ENCODE data around the gene GPR89A. TPM values are rescaled to one million over a fixed set of nuclear protein-coding genes. Genes with fewer than 3 reads are reported as not detected.
A peak's percentile ranks its signal among the peaks of the same experiment; 100 is the strongest.
"Not testable (repeated sequence)": the region's sequence is repeated elsewhere in the genome, so short reads cannot be mapped to it uniquely, and the experiment has no call there.

Gene GPR89A
- 33.7 TPM in 2 replicates for total RNA-seq (2014; rRNA removed; shearing (Covaris generic))

GRCh38 chr1:145607833-145608733, at the start of gene GPR89A:
Gene GPR89A, plus strand, starts transcription at chr1:145607988. Its CDS starts 146 bp downstream, at chr1:145608134.
- peak; percentile 86 for DNase-seq (ENCODE audit: low spot score)

- not testable (repeated sequence) for DNase-seq (ENCODE audit: low spot score)
These were observed 21.0 kb upstream of the GPR89A start for GRCh38 chr1:145586820-145587219.

GRCh38 chr1:145590806-145591205, 17.0 kb upstream of the GPR89A start:
- not testable (repeated sequence) for DNase-seq (ENCODE audit: low spot score)

- DNase-seq (ENCODE audit: low spot score): not testable (repeated sequence)
These were observed 15.4 kb upstream of the GPR89A start for GRCh38 chr1:145592347-145592746.

GRCh38 chr1:145595421-145595820, 12.4 kb upstream of the GPR89A start:
- DNase-seq (ENCODE audit: low spot score): not testable (repeated sequence)

GRCh38 chr1:145596236-145596635, 11.6 kb upstream of the GPR89A start:
- not testable (repeated sequence) for DNase-seq (ENCODE audit: low spot score)

GRCh38 chr1:145599426-145599825, 8.4 kb upstream of the GPR89A start:
- DNase-seq (ENCODE audit: low spot score): not testable (repeated sequence)

- no peak for DNase-seq (ENCODE audit: low spot score)
These were observed 6.2 kb upstream of the GPR89A start for GRCh38 chr1:145601593-145601992.

GRCh38 chr1:145606840-145607239, 948 bp upstream of the GPR89A start:
- not testable (repeated sequence) for DNase-seq (ENCODE audit: low spot score)

GRCh38 chr1:145607289-145607688, 499 bp upstream of the GPR89A start:
- not testable (repeated sequence) for DNase-seq (ENCODE audit: low spot score)

GRCh38 chr1:145610744-145611143, 3.0 kb downstream of the GPR89A start:
- not testable (repeated sequence) for DNase-seq (ENCODE audit: low spot score)

GRCh38 chr1:145620073-145620472, 12.3 kb downstream of the GPR89A start:
- DNase-seq (ENCODE audit: low spot score): not testable (repeated sequence)

- not testable (repeated sequence) for DNase-seq (ENCODE audit: low spot score)
These were observed 14.4 kb downstream of the GPR89A start for GRCh38 chr1:145622177-145622576.

GRCh38 chr1:145636237-145636636, 28.4 kb downstream of the GPR89A start:
- not testable (repeated sequence) for DNase-seq (ENCODE audit: low spot score)

GRCh38 chr1:145641886-145642285, 34.1 kb downstream of the GPR89A start:
- not testable (repeated sequence) for DNase-seq (ENCODE audit: low spot score)

- DNase-seq (ENCODE audit: low spot score): not testable (repeated sequence)
These were observed 36.2 kb downstream of the GPR89A start for GRCh38 chr1:145643990-145644389.

GRCh38 chr1:145656245-145656943, 48.6 kb downstream of the GPR89A start:
- DNase-seq (ENCODE audit: low spot score): not testable (repeated sequence)

GRCh38 chr1:145662502-145662901, 54.7 kb downstream of the GPR89A start:
- DNase-seq (ENCODE audit: low spot score): not testable (repeated sequence)

- DNase-seq (ENCODE audit: low spot score): not testable (repeated sequence)
These were observed 57.2 kb downstream of the GPR89A start for GRCh38 chr1:145665015-145665414.

GRCh38 chr1:145670995-145671745, 63.4 kb downstream of the GPR89A start:
- not testable (repeated sequence) for DNase-seq (ENCODE audit: low spot score)

- not testable (repeated sequence) for DNase-seq (ENCODE audit: low spot score)
These were observed 65.4 kb downstream of the GPR89A start for GRCh38 chr1:145673217-145673616.

GRCh38 chr1:145684858-145685257, 77.1 kb downstream of the GPR89A start:
- not testable (repeated sequence) for DNase-seq (ENCODE audit: low spot score)
